ENCODE results near the gene SEPTIN7. TPM values are rescaled to one million over a fixed set of nuclear protein-coding genes. Genes with fewer than 3 reads are reported as not detected.

Gene SEPTIN7
- total RNA-seq, 2 experiments from 2014 or later: 231 to 235 TPM

- no peak overlapping the region for H3K4me3 Mint-ChIP-seq
- H3K27ac Mint-ChIP-seq: no peak overlapping the region
- ChIA-PET CTCF (interaction anchor here (0.8 kb wide), 1 partner anchor 19 kb away, joined by 4 read pairs; no protein-coding TSS in a partner anchor), POLR2A (interaction anchor here (1.3 kb wide), 1 partner anchor 117 kb away, joined by 5 read pairs; no protein-coding TSS in a partner anchor)
- H3K4me1 Mint-ChIP-seq (ENCODE audit: low read depth): peaks cover 49% of the 10 kb centered on the region
- H3K36me3 Mint-ChIP-seq (ENCODE audit: low read depth): peaks cover 36% of the 10 kb centered on the region
- H3K9me3 Mint-ChIP-seq: no peaks in the 10 kb centered on the region
- intact Hi-C loops (cut with micrococcal nuclease): no loop called here
- TF ChIP-seq, protein P1, sequence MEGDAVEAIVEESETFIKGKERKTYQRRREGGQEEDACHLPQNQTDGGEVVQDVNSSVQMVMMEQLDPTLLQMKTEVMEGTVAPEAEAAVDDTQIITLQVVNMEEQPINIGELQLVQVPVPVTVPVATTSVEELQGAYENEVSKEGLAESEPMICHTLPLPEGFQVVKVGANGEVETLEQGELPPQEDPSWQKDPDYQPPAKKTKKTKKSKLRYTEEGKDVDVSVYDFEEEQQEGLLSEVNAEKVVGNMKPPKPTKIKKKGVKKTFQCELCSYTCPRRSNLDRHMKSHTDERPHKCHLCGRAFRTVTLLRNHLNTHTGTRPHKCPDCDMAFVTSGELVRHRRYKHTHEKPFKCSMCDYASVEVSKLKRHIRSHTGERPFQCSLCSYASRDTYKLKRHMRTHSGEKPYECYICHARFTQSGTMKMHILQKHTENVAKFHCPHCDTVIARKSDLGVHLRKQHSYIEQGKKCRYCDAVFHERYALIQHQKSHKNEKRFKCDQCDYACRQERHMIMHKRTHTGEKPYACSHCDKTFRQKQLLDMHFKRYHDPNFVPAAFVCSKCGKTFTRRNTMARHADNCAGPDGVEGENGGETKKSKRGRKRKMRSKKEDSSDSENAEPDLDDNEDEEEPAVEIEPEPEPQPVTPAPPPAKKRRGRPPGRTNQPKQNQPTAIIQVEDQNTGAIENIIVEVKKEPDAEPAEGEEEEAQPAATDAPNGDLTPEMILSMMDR (IDR thresholded peaks at IDR 0.05): no peak
- H3K27me3 Mint-ChIP-seq: no peaks in the 10 kb centered on the region
- ATAC-seq (no peak), DNase-seq (no peak)
Observed at GRCh38 chr7:35839860-35840854, 39.3 kb downstream of the SEPTIN7 start.

GRCh38 chr7:35846816-35847412, 46.1 kb downstream of the SEPTIN7 start:
- no peak overlapping the region for H3K4me3 Mint-ChIP-seq
- ATAC-seq: no peak
- peaks cover 49% of the 10 kb centered on the region for H3K4me1 Mint-ChIP-seq (ENCODE audit: low read depth)
- CTCF ChIA-PET: no interaction called here
- POLR2A ChIA-PET: no interaction called here
- DNase-seq: no peak
- intact Hi-C loops (cut with micrococcal nuclease): no loop called here
- H3K27me3 Mint-ChIP-seq: no peaks in the 10 kb centered on the region
- TF ChIP-seq, protein P1 (IDR thresholded peaks at IDR 0.05): no peak
- H3K27ac Mint-ChIP-seq: no peak overlapping the region
- no peaks in the 10 kb centered on the region for H3K9me3 Mint-ChIP-seq
- peaks cover 34% of the 10 kb centered on the region for H3K36me3 Mint-ChIP-seq (ENCODE audit: low read depth)

DNA sequence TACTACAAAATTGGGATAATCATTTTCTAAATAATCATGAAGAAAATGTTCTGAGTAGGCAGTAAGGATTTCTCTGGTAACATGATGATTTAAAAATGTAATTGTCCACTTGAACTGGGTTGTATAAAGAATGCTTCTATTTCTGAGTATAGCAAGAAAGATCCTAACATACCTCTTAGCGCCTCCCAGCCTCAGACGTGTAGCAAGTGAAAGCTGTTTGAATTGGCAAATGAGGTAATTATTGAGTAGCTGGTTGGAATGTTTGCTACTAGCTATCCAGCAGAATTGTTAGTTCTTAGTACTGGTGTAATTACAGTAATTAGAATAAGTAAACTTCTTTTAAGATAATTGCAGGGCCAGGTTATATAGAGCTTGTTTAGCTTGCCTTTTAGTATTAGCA, 47.9 kb downstream of the SEPTIN7 start:
- Mint-ChIP-seq H3K9me3 (no peaks in the 10 kb centered on the region), H3K27me3 (no peaks in the 10 kb centered on the region), H3K4me1 (ENCODE audit: low read depth) (peaks cover 54% of the 10 kb centered on the region), H3K4me3 (no peak overlapping the region), H3K36me3 (ENCODE audit: low read depth) (peaks cover 43% of the 10 kb centered on the region), H3K27ac (no peak overlapping the region)
- ChIA-PET CTCF (interaction anchor here (1.2 to 1.7 kb wide), 2 partner anchors 12 to 190 kb away, joined by 3 read pairs; no protein-coding TSS in a partner anchor), POLR2A (no interaction called here)
- ATAC-seq: no peak
- TF ChIP-seq, protein P1 (IDR thresholded peaks at IDR 0.05): no peak
- intact Hi-C loops (cut with micrococcal nuclease): no loop called here
- DNase-seq: no peak

- TF ChIP-seq, protein P1 (IDR thresholded peaks at IDR 0.05): no peak
- Mint-ChIP-seq H3K36me3 (ENCODE audit: low read depth) (peaks cover 41% of the 10 kb centered on the region), H3K4me3 (no peak overlapping the region), H3K9me3 (no peaks in the 10 kb centered on the region), H3K27me3 (no peaks in the 10 kb centered on the region), H3K27ac (no peak overlapping the region), H3K4me1 (ENCODE audit: low read depth) (peaks cover 50% of the 10 kb centered on the region)
- DNase-seq: no peak
- POLR2A ChIA-PET: no interaction called here
- intact Hi-C loops (cut with micrococcal nuclease): no loop called here
- CTCF ChIA-PET: interaction anchor here (1.2 kb wide), 1 partner anchor 190 kb away, joined by 3 read pairs; no protein-coding TSS in a partner anchor
- no peak for ATAC-seq
Observed at GRCh38 chr7:35849158-35849831, 48.4 kb downstream of the SEPTIN7 start.

Measured in activated CD8-positive, alpha-beta T cell treated with anti-CD3 and anti-CD28 coated beads for 36 hours (primary cell).